Ovary (tissue), 3 donors: ENCODE results near the gene MCM8.

Source experiments
- CTCF ChIP-seq, 3 donors: fragments of 450-650 bp in 2 of 3; fragments of 200-600 bp in 1 of 3; IDR thresholded peaks; one replicate each; pipeline versions ENCODE4 v1.5.1 to v1.8.0; 2016 to 2022; ENCODE audit warnings: antibody characterized with exemption in 3 of 3, mild to moderate bottlenecking in 1 of 3
- EP300 ChIP-seq: sonication (generic); formaldehyde crosslinking; IDR thresholded peaks from one replicate; pipeline ENCODE4 v1.6.1; 2017; ENCODE audit warnings: antibody characterized with exemption
- POLR2A ChIP-seq: fragments of 450-650 bp; IDR thresholded peaks from one replicate; pipeline ENCODE4 v1.6.1; 2017; ENCODE audit warnings: antibody characterized with exemption, mild to moderate bottlenecking, moderate library complexity
- donor health status: DM: no; HTN: no; CAD: no.

GRCh38 chr20:6040958-6041807 lies 90.7 kb downstream of the MCM8 start:
- TF ChIP-seq CTCF (IDR thresholded peaks at IDR 0.05) (no peak), POLR2A (no peak), EP300 (no peak)
